ENCODE results near the gene ARHGAP19.

GRCh38 chr10:97235353-97235752 is 57.1 kb downstream of the ARHGAP19 start:
- no peak for TF ChIP-seq POLR2A (IDR thresholded peaks at IDR 0.05; ENCODE audit: low read length)
- TF ChIP-seq GATA1 (IDR thresholded peaks at IDR 0.05; ENCODE audit: low read depth, low read length): no peak
